HEK293 (cell line): Measurements from ENCODE around the gene ANO6.

ENCODE experiments used
- BCL11A ChIP-seq: fragments of 450-650 bp; formaldehyde crosslinking; IDR thresholded peaks from 2 replicates; pipeline ENCODE4 v1.5.1; 2016; ENCODE audit warnings: low read depth, missing biosample characterization, missing genetic modification characterization
- FEZF1 ChIP-seq: fragments of 450-650 bp; formaldehyde crosslinking; IDR thresholded peaks from 2 replicates; pipeline ENCODE4 v1.5.1; 2016; ENCODE audit warnings: missing biosample characterization, missing genetic modification characterization
- KLF1 ChIP-seq: fragments of 450-650 bp; formaldehyde crosslinking; IDR thresholded peaks from 2 replicates; pipeline ENCODE4 v1.5.1; 2016; ENCODE audit warnings: missing biosample characterization, missing genetic modification characterization
- REPIN1 ChIP-seq: fragments of 450-650 bp; formaldehyde crosslinking; IDR thresholded peaks from 2 replicates; pipeline ENCODE4 v1.5.1; 2017; ENCODE audit warnings: missing biosample characterization, missing genetic modification characterization, low read depth
- SCRT1 ChIP-seq: fragments of 450-650 bp; formaldehyde crosslinking; IDR thresholded peaks from 2 replicates; pipeline ENCODE4 v1.5.1; 2016; ENCODE audit warnings: missing biosample characterization, missing genetic modification characterization, borderline replicate concordance
- YY2 ChIP-seq: fragments of 450-650 bp; formaldehyde crosslinking; IDR thresholded peaks from 2 replicates; pipeline ENCODE4 v1.5.1; 2016; ENCODE audit warnings: missing biosample characterization, missing genetic modification characterization
- ZFP41 ChIP-seq: fragments of 450-650 bp; formaldehyde crosslinking; IDR thresholded peaks from 2 replicates; pipeline ENCODE4 v1.5.1; 2016; ENCODE audit warnings: missing biosample characterization, missing genetic modification characterization, borderline replicate concordance
- ZNF140 ChIP-seq: fragments of 450-650 bp; formaldehyde crosslinking; IDR thresholded peaks from 2 replicates; pipeline ENCODE4 v1.5.1; 2016; ENCODE audit warnings: missing biosample characterization, missing genetic modification characterization
- ZNF169 ChIP-seq: fragments of 450-650 bp; formaldehyde crosslinking; IDR thresholded peaks from 2 replicates; pipeline ENCODE4 v1.5.1; 2016; ENCODE audit warnings: missing biosample characterization, missing genetic modification characterization
- ZNF184 ChIP-seq: fragments of 450-650 bp; IDR thresholded peaks from 2 replicates; pipeline ENCODE4 v1.5.1; 2018; ENCODE audit warnings: missing biosample characterization, mild to moderate bottlenecking, missing genetic modification characterization
- ZNF211 ChIP-seq: fragments of 450-650 bp; formaldehyde crosslinking; IDR thresholded peaks from 2 replicates; pipeline ENCODE4 v1.5.1; 2016; ENCODE audit warnings: low read depth, missing biosample characterization, missing genetic modification characterization
- ZNF335 ChIP-seq: fragments of 450-650 bp; formaldehyde crosslinking; conservative IDR thresholded peaks from 2 replicates; pipeline ENCODE4 v1.5.1; 2016; ENCODE audit warnings: missing biosample characterization, missing genetic modification characterization
- ZNF391 ChIP-seq: fragments of 450-650 bp; formaldehyde crosslinking; IDR thresholded peaks from 2 replicates; pipeline ENCODE4 v1.5.1; 2016; ENCODE audit warnings: low read depth, missing biosample characterization, missing genetic modification characterization, borderline replicate concordance
- ZNF394 ChIP-seq: fragments of 450-650 bp; formaldehyde crosslinking; IDR thresholded peaks from 2 replicates; pipeline ENCODE4 v1.5.1; 2016; ENCODE audit warnings: missing biosample characterization, missing genetic modification characterization, mild to moderate bottlenecking, moderate library complexity, borderline replicate concordance
- ZNF416 ChIP-seq: fragments of 450-650 bp; formaldehyde crosslinking; IDR thresholded peaks from 2 replicates; pipeline ENCODE4 v1.5.1; 2016; ENCODE audit warnings: missing biosample characterization, missing genetic modification characterization
- ZNF626 ChIP-seq: fragments of 450-650 bp; sonication (Bioruptor Pico); formaldehyde crosslinking; IDR thresholded peaks from 2 replicates; pipeline ENCODE4 v1.5.1; 2018; ENCODE audit warnings: missing biosample characterization, missing genetic modification characterization, inconsistent platforms
- ZNF776 ChIP-seq: fragments of 450-650 bp; formaldehyde crosslinking; IDR thresholded peaks from 2 replicates; pipeline ENCODE4 v1.5.0; 2017; ENCODE audit warnings: missing biosample characterization, missing genetic modification characterization, borderline replicate concordance
- ZNF792 ChIP-seq: fragments of 450-650 bp; formaldehyde crosslinking; IDR thresholded peaks from 2 replicates; pipeline ENCODE4 v1.5.1; 2016; ENCODE audit warnings: missing biosample characterization, missing genetic modification characterization
- ZNF837 ChIP-seq: fragments of 450-650 bp; formaldehyde crosslinking; IDR thresholded peaks from 2 replicates; pipeline ENCODE4 v1.5.1; 2016; ENCODE audit warnings: missing biosample characterization, missing genetic modification characterization
- ZNF843 ChIP-seq: fragments of 450-650 bp; formaldehyde crosslinking; IDR thresholded peaks from 2 replicates; pipeline ENCODE4 v1.5.1; 2016; ENCODE audit warnings: missing biosample characterization, missing genetic modification characterization
- ZXDB ChIP-seq: fragments of 450-650 bp; formaldehyde crosslinking; IDR thresholded peaks from 2 replicates; pipeline ENCODE4 v1.5.1; 2016; ENCODE audit warnings: missing biosample characterization, missing genetic modification characterization
- TF ChIP-seq, protein P1 (sequence below): fragments of 450-650 bp; formaldehyde crosslinking; IDR thresholded peaks from 2 replicates; pipeline ENCODE4 v1.5.1; 2016; ENCODE audit warnings: missing biosample characterization, missing genetic modification characterization
- TF ChIP-seq, protein P2 (sequence below): fragments of 450-650 bp; formaldehyde crosslinking; IDR thresholded peaks from 2 replicates; pipeline ENCODE4 v1.5.1; 2016; ENCODE audit warnings: missing biosample characterization, missing genetic modification characterization
- TF ChIP-seq, protein P3 (sequence below): fragments of 450-650 bp; formaldehyde crosslinking; IDR thresholded peaks from 2 replicates; pipeline ENCODE4 v1.5.0; 2017; ENCODE audit warnings: missing biosample characterization, missing genetic modification characterization, borderline replicate concordance
- TF ChIP-seq, protein P4 (sequence below): fragments of 450-650 bp; formaldehyde crosslinking; IDR thresholded peaks from 2 replicates; pipeline ENCODE4 v1.5.1; 2016; ENCODE audit warnings: missing biosample characterization, missing genetic modification characterization, low read depth
- TF ChIP-seq, protein P5 (sequence below): fragments of 450-650 bp; formaldehyde crosslinking; IDR thresholded peaks from 2 replicates; pipeline ENCODE4 v1.5.1; 2016; ENCODE audit warnings: missing biosample characterization, missing genetic modification characterization
- TF ChIP-seq, protein P6 (sequence below): fragments of 450-650 bp; formaldehyde crosslinking; IDR thresholded peaks from 2 replicates; pipeline ENCODE4 v1.5.1; 2017; ENCODE audit warnings: missing biosample characterization, missing genetic modification characterization

Gene ANO6

DNA sequence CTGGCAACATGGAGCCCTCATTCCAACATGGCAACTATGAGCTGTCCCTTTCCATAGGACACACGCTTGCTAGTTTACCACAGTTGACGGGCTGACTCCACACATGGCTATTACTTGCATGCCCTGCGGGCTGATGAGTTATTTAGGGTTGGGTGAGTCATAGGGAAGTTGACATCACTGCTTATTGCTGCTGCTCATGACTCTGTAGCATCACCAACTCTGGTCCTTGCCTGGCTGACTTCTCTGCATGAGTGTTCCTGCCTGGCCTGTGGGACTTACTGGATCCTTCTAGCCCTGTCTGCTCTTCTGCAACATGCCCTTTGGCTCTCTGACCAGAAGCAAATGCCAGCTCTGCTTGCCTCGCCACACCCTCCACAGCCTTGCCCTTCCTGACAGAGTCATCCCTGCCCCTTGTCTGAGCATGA, 199.5 kb downstream of the ANO6 start (continued):
- TF ChIP-seq, protein P1, sequence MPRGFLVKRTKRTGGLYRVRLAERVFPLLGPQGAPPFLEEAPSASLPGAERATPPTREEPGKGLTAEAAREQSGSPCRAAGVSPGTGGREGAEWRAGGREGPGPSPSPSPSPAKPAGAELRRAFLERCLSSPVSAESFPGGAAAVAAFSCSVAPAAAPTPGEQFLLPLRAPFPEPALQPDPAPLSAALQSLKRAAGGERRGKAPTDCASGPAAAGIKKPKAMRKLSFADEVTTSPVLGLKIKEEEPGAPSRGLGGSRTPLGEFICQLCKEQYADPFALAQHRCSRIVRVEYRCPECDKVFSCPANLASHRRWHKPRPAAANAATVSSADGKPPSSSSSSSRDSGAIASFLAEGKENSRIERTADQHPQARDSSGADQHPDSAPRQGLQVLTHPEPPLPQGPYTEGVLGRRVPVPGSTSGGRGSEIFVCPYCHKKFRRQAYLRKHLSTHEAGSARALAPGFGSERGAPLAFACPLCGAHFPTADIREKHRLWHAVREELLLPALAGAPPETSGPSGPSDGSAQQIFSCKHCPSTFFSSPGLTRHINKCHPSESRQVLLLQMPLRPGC: peak; percentile 88
- no peak for TF ChIP-seq ZNF416 (tag by site-specific recombination)
- peak; percentile 52; the same call in 1 of the 2 replicates for TF ChIP-seq ZXDB (tag by site-specific recombination)
- TF ChIP-seq ZNF394: peak; percentile 83; the same call in 1 of the 2 replicates
- TF ChIP-seq, protein P2, sequence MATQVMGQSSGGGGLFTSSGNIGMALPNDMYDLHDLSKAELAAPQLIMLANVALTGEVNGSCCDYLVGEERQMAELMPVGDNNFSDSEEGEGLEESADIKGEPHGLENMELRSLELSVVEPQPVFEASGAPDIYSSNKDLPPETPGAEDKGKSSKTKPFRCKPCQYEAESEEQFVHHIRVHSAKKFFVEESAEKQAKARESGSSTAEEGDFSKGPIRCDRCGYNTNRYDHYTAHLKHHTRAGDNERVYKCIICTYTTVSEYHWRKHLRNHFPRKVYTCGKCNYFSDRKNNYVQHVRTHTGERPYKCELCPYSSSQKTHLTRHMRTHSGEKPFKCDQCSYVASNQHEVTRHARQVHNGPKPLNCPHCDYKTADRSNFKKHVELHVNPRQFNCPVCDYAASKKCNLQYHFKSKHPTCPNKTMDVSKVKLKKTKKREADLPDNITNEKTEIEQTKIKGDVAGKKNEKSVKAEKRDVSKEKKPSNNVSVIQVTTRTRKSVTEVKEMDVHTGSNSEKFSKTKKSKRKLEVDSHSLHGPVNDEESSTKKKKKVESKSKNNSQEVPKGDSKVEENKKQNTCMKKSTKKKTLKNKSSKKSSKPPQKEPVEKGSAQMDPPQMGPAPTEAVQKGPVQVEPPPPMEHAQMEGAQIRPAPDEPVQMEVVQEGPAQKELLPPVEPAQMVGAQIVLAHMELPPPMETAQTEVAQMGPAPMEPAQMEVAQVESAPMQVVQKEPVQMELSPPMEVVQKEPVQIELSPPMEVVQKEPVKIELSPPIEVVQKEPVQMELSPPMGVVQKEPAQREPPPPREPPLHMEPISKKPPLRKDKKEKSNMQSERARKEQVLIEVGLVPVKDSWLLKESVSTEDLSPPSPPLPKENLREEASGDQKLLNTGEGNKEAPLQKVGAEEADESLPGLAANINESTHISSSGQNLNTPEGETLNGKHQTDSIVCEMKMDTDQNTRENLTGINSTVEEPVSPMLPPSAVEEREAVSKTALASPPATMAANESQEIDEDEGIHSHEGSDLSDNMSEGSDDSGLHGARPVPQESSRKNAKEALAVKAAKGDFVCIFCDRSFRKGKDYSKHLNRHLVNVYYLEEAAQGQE: peak; percentile 52
- TF ChIP-seq ZNF184: peak; percentile 96
- TF ChIP-seq REPIN1 (tag by site-specific recombination): no peak
- no peak for TF ChIP-seq SCRT1 (tag by site-specific recombination)
- no peak for TF ChIP-seq ZNF140 (tag by site-specific recombination)
- TF ChIP-seq, protein P3, sequence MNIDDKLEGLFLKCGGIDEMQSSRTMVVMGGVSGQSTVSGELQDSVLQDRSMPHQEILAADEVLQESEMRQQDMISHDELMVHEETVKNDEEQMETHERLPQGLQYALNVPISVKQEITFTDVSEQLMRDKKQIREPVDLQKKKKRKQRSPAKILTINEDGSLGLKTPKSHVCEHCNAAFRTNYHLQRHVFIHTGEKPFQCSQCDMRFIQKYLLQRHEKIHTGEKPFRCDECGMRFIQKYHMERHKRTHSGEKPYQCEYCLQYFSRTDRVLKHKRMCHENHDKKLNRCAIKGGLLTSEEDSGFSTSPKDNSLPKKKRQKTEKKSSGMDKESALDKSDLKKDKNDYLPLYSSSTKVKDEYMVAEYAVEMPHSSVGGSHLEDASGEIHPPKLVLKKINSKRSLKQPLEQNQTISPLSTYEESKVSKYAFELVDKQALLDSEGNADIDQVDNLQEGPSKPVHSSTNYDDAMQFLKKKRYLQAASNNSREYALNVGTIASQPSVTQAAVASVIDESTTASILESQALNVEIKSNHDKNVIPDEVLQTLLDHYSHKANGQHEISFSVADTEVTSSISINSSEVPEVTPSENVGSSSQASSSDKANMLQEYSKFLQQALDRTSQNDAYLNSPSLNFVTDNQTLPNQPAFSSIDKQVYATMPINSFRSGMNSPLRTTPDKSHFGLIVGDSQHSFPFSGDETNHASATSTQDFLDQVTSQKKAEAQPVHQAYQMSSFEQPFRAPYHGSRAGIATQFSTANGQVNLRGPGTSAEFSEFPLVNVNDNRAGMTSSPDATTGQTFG (tag by site-specific recombination): no peak
- no peak for TF ChIP-seq ZFP41 (tag by site-specific recombination)
- TF ChIP-seq, protein P4, sequence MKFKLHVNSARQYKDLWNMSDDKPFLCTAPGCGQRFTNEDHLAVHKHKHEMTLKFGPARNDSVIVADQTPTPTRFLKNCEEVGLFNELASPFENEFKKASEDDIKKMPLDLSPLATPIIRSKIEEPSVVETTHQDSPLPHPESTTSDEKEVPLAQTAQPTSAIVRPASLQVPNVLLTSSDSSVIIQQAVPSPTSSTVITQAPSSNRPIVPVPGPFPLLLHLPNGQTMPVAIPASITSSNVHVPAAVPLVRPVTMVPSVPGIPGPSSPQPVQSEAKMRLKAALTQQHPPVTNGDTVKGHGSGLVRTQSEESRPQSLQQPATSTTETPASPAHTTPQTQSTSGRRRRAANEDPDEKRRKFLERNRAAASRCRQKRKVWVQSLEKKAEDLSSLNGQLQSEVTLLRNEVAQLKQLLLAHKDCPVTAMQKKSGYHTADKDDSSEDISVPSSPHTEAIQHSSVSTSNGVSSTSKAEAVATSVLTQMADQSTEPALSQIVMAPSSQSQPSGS (tag by site-specific recombination): no peak
- TF ChIP-seq ZNF843 (tag by site-specific recombination): peak; percentile 60
- no peak for TF ChIP-seq ZNF837
- no peak for TF ChIP-seq ZNF776 (tag by site-specific recombination)
- TF ChIP-seq YY2 (tag by site-specific recombination): 0 out of 2 replicates have a peak, but pooled peaks have one; percentile 33
- TF ChIP-seq BCL11A: 0 out of 2 replicates have a peak, but pooled peaks have one; percentile 50
- TF ChIP-seq ZNF169 (tag by site-specific recombination): 0 out of 2 replicates have a peak, but pooled peaks have one; percentile 35
- TF ChIP-seq, protein P5, sequence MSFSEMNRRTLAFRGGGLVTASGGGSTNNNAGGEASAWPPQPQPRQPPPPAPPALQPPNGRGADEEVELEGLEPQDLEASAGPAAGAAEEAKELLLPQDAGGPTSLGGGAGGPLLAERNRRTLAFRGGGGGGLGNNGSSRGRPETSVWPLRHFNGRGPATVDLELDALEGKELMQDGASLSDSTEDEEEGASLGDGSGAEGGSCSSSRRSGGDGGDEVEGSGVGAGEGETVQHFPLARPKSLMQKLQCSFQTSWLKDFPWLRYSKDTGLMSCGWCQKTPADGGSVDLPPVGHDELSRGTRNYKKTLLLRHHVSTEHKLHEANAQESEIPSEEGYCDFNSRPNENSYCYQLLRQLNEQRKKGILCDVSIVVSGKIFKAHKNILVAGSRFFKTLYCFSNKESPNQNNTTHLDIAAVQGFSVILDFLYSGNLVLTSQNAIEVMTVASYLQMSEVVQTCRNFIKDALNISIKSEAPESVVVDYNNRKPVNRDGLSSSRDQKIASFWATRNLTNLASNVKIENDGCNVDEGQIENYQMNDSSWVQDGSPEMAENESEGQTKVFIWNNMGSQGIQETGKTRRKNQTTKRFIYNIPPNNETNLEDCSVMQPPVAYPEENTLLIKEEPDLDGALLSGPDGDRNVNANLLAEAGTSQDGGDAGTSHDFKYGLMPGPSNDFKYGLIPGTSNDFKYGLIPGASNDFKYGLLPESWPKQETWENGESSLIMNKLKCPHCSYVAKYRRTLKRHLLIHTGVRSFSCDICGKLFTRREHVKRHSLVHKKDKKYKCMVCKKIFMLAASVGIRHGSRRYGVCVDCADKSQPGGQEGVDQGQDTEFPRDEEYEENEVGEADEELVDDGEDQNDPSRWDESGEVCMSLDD (tag by site-specific recombination): peak; percentile 45; the same call in 1 of the 2 replicates
- peak; percentile 69; the same call in 1 of the 2 replicates for TF ChIP-seq ZNF391 (tag by site-specific recombination)
- TF ChIP-seq ZNF211 (tag by site-specific recombination): no peak
- TF ChIP-seq, protein P6, sequence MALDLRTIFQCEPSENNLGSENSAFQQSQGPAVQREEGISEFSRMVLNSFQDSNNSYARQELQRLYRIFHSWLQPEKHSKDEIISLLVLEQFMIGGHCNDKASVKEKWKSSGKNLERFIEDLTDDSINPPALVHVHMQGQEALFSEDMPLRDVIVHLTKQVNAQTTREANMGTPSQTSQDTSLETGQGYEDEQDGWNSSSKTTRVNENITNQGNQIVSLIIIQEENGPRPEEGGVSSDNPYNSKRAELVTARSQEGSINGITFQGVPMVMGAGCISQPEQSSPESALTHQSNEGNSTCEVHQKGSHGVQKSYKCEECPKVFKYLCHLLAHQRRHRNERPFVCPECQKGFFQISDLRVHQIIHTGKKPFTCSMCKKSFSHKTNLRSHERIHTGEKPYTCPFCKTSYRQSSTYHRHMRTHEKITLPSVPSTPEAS: 0 out of 2 replicates have a peak, but pooled peaks have one; percentile 19
- no peak for TF ChIP-seq KLF1 (tag by site-specific recombination)
- 0 out of 2 replicates have a peak, but pooled peaks have one; percentile 61 for TF ChIP-seq ZNF792
- no peak for TF ChIP-seq FEZF1 (tag by site-specific recombination)
- TF ChIP-seq ZNF335 (tag by site-specific recombination): peak; percentile 67
- 0 out of 2 replicates have a peak, but pooled peaks have one; percentile 37 for TF ChIP-seq ZNF626 (tag by site-specific recombination)
